Smooth muscle cell (in vitro differentiated cells): ENCODE measurements around the gene DMRT2. TPM values are rescaled to one million over a fixed set of nuclear protein-coding genes. Genes with fewer than 3 reads are reported as not detected.

Experiments
- DNase-seq: peaks from one replicate; lab custom pipeline; 2025; ENCODE audit not compliant: unreplicated experiment; lab: John Stamatoyannopoulos, UW
- H2AFZ ChIP-seq: fragments of 200-600 bp; sonication (generic); 2 replicates; pipeline ENCODE4 v1.6.0; 2016; ENCODE audit warnings: antibody characterized with exemption, low read depth, mild to moderate bottlenecking
- H3F3A ChIP-seq: fragments of 200-600 bp; sonication (generic); 2 replicates; pipeline ENCODE4 v1.6.0; 2017; ENCODE audit warnings: antibody characterized with exemption, low read depth
- H3K27ac ChIP-seq: fragments of 200-600 bp; sonication (generic); 2 replicates; pipeline ENCODE4 v1.5.1; 2016; ENCODE audit warnings: low read depth, mild to moderate bottlenecking
- H3K27me3 ChIP-seq: fragments of 200-600 bp; sonication (generic); 2 replicates; pipeline ENCODE4 v1.6.1; 2016; ENCODE audit warnings: low read depth, mild to moderate bottlenecking
- H3K36me3 ChIP-seq: fragments of 200-600 bp; sonication (generic); 2 replicates; pipeline ENCODE4 v1.5.1; 2016; ENCODE audit warnings: low read depth
- H3K4me1 ChIP-seq: fragments of 200-600 bp; sonication (generic); 2 replicates; pipeline ENCODE4 v1.5.1; 2016; ENCODE audit warnings: low read depth
- H3K4me2 ChIP-seq: fragments of 200-600 bp; sonication (generic); 2 replicates; pipeline ENCODE4 v1.6.0; 2016; ENCODE audit warnings: mild to moderate bottlenecking
- H3K4me3 ChIP-seq: fragments of 200-600 bp; sonication (generic); 2 replicates; pipeline ENCODE4 v1.5.1; 2016; ENCODE audit warnings: mild to moderate bottlenecking
- H3K79me2 ChIP-seq: fragments of 200-600 bp; sonication (generic); 2 replicates; pipeline ENCODE4 v1.6.0; 2016; ENCODE audit warnings: low read depth, mild to moderate bottlenecking
- H3K9ac ChIP-seq: fragments of 200-600 bp; sonication (generic); 2 replicates; pipeline ENCODE4 v1.6.0; 2016; ENCODE audit warnings: low read depth
- H3K9me3 ChIP-seq: fragments of 200-600 bp; sonication (generic); replicated peaks from 2 replicates; pipeline ENCODE4 v1.5.1; 2016; ENCODE audit warnings: low read depth
- H4K20me1 ChIP-seq: fragments of 200-600 bp; sonication (generic); 2 replicates; pipeline ENCODE4 v1.6.0; 2016; ENCODE audit warnings: low read depth
- WGBS: methylation state at CpG from one replicate; pipeline ENCODE4 v1.1.7; 2016; ENCODE audit warnings: low lambda C conversion rate; 5-methylcytosine and 5-hydroxymethylcytosine counted together
- polyA plus RNA-seq: library from polyadenylated mRNA; unstranded; fragments of >200 nt; fragmentation: Nextera tagmentation; extraction: Ambion mirVana; gene quantifications from 2 replicates; pipeline ENCODE4 v1.2.1, GENCODE V29; 2016
- total RNA-seq: library from RNA; depleted of rRNA; stranded (reverse); fragments of >200 nt; gene quantifications from 2 replicates; pipeline ENCODE4 v1.2.3, GENCODE V29; 2014
- TF ChIP-seq, protein P1 (sequence below): fragments of 200-600 bp; sonication (generic); IDR thresholded peaks from 2 replicates; pipeline ENCODE4 v1.5.1; 2017; ENCODE audit warnings: borderline replicate concordance, mild to moderate bottlenecking, antibody characterized with exemption; ENCODE audit not compliant: insufficient read depth, poor library complexity, severe bottlenecking

Gene DMRT2
- total and polyA plus RNA-seq, 2 experiments from 2014 or later: not detected

DNA sequence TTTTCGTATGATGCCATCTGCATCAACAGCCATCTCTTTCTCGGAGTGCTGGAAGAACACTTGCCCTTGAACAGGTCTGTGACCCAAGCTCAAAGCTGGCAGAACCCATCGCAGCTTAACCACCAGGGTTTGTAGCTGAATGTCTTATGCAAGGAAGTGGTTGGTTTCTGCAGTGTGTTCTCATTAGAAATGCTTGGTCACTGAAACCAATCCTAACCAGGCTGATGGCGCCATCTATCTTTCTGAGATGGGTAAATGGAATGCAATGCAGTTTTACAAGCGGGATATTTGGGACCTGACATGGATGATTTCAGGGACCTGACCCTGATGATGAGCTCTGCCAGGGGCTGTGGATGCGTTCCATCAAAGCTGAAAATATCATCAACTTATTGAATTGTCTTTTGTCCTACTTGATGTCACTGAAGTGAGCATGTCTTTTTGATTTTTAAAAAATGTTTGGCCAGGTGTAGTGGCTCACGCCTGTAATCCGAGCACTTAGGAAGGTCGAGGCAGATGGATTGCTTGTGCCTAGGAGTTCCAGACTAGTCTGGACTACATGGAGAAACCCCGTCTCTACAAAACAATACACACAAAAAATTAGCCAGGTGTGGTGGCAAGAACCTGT, 45.0 kb upstream of the DMRT2 start:
- H3K4me2 ChIP-seq: no peak overlapping the region
- no peak overlapping the region for H3K9ac ChIP-seq
- no peaks in the 10 kb centered on the region for H3K9me3 ChIP-seq
- no peaks in the 10 kb centered on the region for H4K20me1 ChIP-seq
- H3K27ac ChIP-seq: no peak overlapping the region
- H3K79me2 ChIP-seq: no peaks in the 10 kb centered on the region
- no peaks in the 10 kb centered on the region for H3F3A ChIP-seq
- H2AFZ ChIP-seq: no peak overlapping the region
- H3K4me1 ChIP-seq: no peaks in the 10 kb centered on the region
- no peaks in the 10 kb centered on the region for H3K27me3 ChIP-seq
- H3K4me3 ChIP-seq: no peak overlapping the region
- no peak for DNase-seq
- 65% methylated on average over 10 of the region's 10 CpGs for WGBS
- TF ChIP-seq, protein P1, sequence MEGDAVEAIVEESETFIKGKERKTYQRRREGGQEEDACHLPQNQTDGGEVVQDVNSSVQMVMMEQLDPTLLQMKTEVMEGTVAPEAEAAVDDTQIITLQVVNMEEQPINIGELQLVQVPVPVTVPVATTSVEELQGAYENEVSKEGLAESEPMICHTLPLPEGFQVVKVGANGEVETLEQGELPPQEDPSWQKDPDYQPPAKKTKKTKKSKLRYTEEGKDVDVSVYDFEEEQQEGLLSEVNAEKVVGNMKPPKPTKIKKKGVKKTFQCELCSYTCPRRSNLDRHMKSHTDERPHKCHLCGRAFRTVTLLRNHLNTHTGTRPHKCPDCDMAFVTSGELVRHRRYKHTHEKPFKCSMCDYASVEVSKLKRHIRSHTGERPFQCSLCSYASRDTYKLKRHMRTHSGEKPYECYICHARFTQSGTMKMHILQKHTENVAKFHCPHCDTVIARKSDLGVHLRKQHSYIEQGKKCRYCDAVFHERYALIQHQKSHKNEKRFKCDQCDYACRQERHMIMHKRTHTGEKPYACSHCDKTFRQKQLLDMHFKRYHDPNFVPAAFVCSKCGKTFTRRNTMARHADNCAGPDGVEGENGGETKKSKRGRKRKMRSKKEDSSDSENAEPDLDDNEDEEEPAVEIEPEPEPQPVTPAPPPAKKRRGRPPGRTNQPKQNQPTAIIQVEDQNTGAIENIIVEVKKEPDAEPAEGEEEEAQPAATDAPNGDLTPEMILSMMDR: peak; percentile 52
- H3K36me3 ChIP-seq: no peaks in the 10 kb centered on the region

DNA sequence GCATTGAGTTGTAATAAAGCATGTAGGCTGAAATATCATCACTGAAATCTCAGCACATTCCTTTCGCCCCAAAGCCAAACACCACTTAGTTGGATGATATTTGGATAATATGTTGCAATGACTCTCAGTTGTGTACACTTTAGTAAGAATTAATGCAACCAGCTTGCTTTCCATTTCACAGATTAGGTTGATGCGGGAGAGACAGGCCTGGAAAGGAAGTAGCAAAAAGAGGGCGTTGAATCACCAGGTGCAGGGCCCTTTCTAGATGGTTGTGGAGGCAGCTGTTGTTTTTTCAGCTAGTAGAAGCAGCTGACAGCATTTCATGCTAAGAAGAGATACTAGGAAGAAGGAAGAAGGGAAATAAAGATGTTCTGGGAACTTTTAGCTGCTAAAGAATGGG, 42.8 kb upstream of the DMRT2 start:
- H2AFZ ChIP-seq: no peak overlapping the region

DNA sequence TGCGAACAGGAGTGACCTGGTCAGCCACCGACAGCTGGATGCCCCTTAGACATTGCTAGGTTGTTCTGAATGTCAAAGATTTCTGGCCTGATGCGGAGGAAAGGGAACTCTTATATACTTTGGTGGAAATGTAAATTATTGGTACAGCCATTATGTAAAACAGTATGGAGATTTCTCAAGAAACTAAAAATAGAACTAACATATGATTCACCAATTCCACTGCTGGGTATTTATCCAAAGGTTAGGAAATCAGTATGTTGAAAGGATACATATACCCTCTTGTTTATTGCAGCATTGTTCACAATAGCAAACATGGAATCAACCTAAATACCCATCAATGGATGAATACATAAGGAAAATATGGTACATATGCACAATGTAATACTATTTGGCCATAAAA, 41.9 kb upstream of the DMRT2 start:
- Histone ChIP-seq H3K9me3 (no peaks in the 10 kb centered on the region), H3K4me1 (no peaks in the 10 kb centered on the region), H3F3A (no peaks in the 10 kb centered on the region), H3K4me2 (no peak overlapping the region), H3K9ac (no peak overlapping the region), H3K27me3 (no peaks in the 10 kb centered on the region), H3K27ac (no peak overlapping the region), H3K79me2 (no peaks in the 10 kb centered on the region), H2AFZ (no peak overlapping the region), H3K4me3 (no peak overlapping the region), H3K36me3 (no peaks in the 10 kb centered on the region), H4K20me1 (no peaks in the 10 kb centered on the region)
- 81% methylated on average over 3 of the region's 3 CpGs for WGBS
- DNase-seq: no peak
- TF ChIP-seq, protein P1: no peak

More for the DNA sequence above, 42.8 kb upstream of the DMRT2 start:
- Histone ChIP-seq H3K4me3 (no peak overlapping the region), H3K9ac (no peak overlapping the region), H3K4me2 (no peak overlapping the region), H3K27ac (no peak overlapping the region), H3K36me3 (no peaks in the 10 kb centered on the region), H3F3A (no peaks in the 10 kb centered on the region), H3K9me3 (no peaks in the 10 kb centered on the region), H3K4me1 (no peaks in the 10 kb centered on the region), H3K79me2 (no peaks in the 10 kb centered on the region), H3K27me3 (no peaks in the 10 kb centered on the region), H4K20me1 (no peaks in the 10 kb centered on the region)
- no peak for DNase-seq
- TF ChIP-seq, protein P1: no peak
- 80% methylated on average over 3 of the region's 3 CpGs for WGBS

DNA sequence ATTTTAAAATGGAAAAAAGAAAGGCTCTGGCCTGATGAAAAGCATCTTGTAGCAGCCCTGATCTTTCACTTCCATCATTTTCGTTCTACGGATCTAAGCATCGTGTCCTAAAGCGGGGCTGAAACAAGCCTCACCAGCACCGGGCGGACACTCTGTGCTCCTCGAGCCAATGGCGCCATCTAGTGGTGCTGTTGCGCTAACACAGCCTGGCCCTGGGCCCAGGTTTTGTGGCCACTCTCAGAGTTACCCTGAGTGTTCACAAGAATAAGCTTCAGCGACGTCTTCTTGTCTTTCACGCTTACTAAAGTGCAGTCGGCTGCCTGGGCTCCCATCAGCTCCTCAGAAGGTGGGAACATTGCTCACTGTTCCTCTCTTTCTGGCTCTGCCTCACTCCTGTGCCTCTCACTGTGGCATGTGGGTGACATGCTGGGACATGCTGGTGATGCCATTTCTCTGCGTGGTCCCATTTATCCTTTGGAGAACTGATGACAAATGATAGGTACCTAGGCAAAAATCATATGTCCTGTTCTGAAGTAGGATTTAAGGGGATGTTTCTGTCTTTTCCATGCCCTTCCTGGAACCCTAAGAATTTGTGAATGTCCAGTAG, 41.0 kb upstream of the DMRT2 start:
- peak; percentile 6 for DNase-seq
- no peaks in the 10 kb centered on the region for H4K20me1 ChIP-seq
- H3F3A ChIP-seq: no peaks in the 10 kb centered on the region
- no peak overlapping the region for H3K4me3 ChIP-seq
- no peak overlapping the region for H3K4me2 ChIP-seq
- H3K79me2 ChIP-seq: no peaks in the 10 kb centered on the region
- TF ChIP-seq, protein P1: peak; percentile 97
- H3K4me1 ChIP-seq: no peaks in the 10 kb centered on the region
- H2AFZ ChIP-seq: peak overlapping the region; percentile 51
- H3K27me3 ChIP-seq: no peaks in the 10 kb centered on the region
- H3K27ac ChIP-seq: no peak overlapping the region
- no peak overlapping the region for H3K9ac ChIP-seq
- H3K36me3 ChIP-seq: no peaks in the 10 kb centered on the region
- H3K9me3 ChIP-seq: no peaks in the 10 kb centered on the region
- 12% methylated on average over 14 of the region's 14 CpGs for WGBS
